Stimulated activated naive CD8-positive, alpha-beta T cell treated with anti-CD3 and anti-CD28 coated beads, Interleukin-15, Interleukin-2, amounts not matched to agents 100 ng/mL and 50 ng/mL, for 24 hours (primary cell): ENCODE data around the gene PRPH.
"Not testable (repeated sequence)": the region's sequence is repeated elsewhere in the genome, so short reads cannot be mapped to it uniquely, and the experiment has no call there.

ENCODE experiments used
- H3K27ac Mint-ChIP-seq: one replicate; pipeline ENCODE4 v1.8.0; 2021; ENCODE audit warnings: mild to moderate bottlenecking, mixed read lengths
- H3K27me3 Mint-ChIP-seq: one replicate; pipeline ENCODE4 v1.8.0; 2021; ENCODE audit warnings: mixed read lengths
- H3K36me3 Mint-ChIP-seq: one replicate; pipeline ENCODE4 v1.8.0; 2021; ENCODE audit warnings: low read depth, mixed read lengths
- H3K4me1 Mint-ChIP-seq: one replicate; pipeline ENCODE4 v1.8.0; 2021; ENCODE audit warnings: low read depth, mixed read lengths
- H3K4me3 Mint-ChIP-seq: one replicate; pipeline ENCODE4 v1.8.0; 2021; ENCODE audit warnings: mild to moderate bottlenecking, mixed read lengths
- H3K9me3 Mint-ChIP-seq: one replicate; pipeline ENCODE4 v1.8.0; 2021; ENCODE audit warnings: mixed read lengths

The PRPH gene

GRCh38 chr12:49310451-49311000 lies 15.6 kb downstream of the PRPH start:
- peaks cover 23% of the 10 kb centered on the region for H3K27me3 Mint-ChIP-seq
- not testable (repeated sequence) for H3K4me1 Mint-ChIP-seq, H3K9me3 Mint-ChIP-seq, H3K4me3 Mint-ChIP-seq, H3K36me3 Mint-ChIP-seq, H3K27ac Mint-ChIP-seq

- H3K4me3 Mint-ChIP-seq = no peak overlapping the region
- H3K4me1 Mint-ChIP-seq = no peaks in the 10 kb centered on the region
- H3K9me3 Mint-ChIP-seq = no peaks in the 10 kb centered on the region
- peaks cover 4% of the 10 kb centered on the region for H3K27me3 Mint-ChIP-seq
- H3K27ac Mint-ChIP-seq = no peak overlapping the region
- no peaks in the 10 kb centered on the region for H3K36me3 Mint-ChIP-seq
Observed at GRCh38 chr12:49314811-49315210, 19.9 kb downstream of the PRPH start.

- not testable (repeated sequence) for H3K27ac Mint-ChIP-seq, H3K36me3 Mint-ChIP-seq, H3K9me3 Mint-ChIP-seq, H3K4me3 Mint-ChIP-seq, H3K27me3 Mint-ChIP-seq
- H3K4me1 Mint-ChIP-seq = peaks cover 12% of the 10 kb centered on the region
Observed at GRCh38 chr12:49317118-49317517, 22.2 kb downstream of the PRPH start.

- not testable (repeated sequence) for H3K9me3 Mint-ChIP-seq, H3K36me3 Mint-ChIP-seq, H3K27ac Mint-ChIP-seq, H3K4me3 Mint-ChIP-seq, H3K27me3 Mint-ChIP-seq
- H3K4me1 Mint-ChIP-seq = peaks cover 23% of the 10 kb centered on the region
Observed at GRCh38 chr12:49320411-49321103, 25.6 kb downstream of the PRPH start.

GRCh38 chr12:49322367-49322707 lies 27.4 kb downstream of the PRPH start:
- H3K36me3 Mint-ChIP-seq = peaks cover 4% of the 10 kb centered on the region
- peak overlapping the region; percentile 97 for H3K27ac Mint-ChIP-seq
- H3K9me3 Mint-ChIP-seq = no peaks in the 10 kb centered on the region
- H3K4me3 Mint-ChIP-seq = peak overlapping the region; percentile 99
- H3K27me3 Mint-ChIP-seq = no peaks in the 10 kb centered on the region
- peaks cover 23% of the 10 kb centered on the region for H3K4me1 Mint-ChIP-seq

- no peaks in the 10 kb centered on the region for H3K9me3 Mint-ChIP-seq
- H3K4me3 Mint-ChIP-seq = peak within 1 kb of the TSS; percentile 99
- H3K27me3 Mint-ChIP-seq = no peaks in the 10 kb centered on the region
- peaks cover 23% of the 10 kb centered on the region for H3K4me1 Mint-ChIP-seq
- H3K36me3 Mint-ChIP-seq = peaks cover 7% of the 10 kb centered on the region
- H3K27ac Mint-ChIP-seq = peak within 1 kb of the TSS; percentile 97
Observed at GRCh38 chr12:49322708-49323523, 28.0 kb downstream of the PRPH start, which contains the start of gene TROAP. TSS of gene TROAP (plus strand) at chr12:49323255. CDS start at chr12:49323609, 354 bp downstream.

- Mint-ChIP-seq H3K36me3 (peaks cover 9% of the 10 kb centered on the region), H3K4me3 (peak overlapping the region; percentile 99), H3K9me3 (no peaks in the 10 kb centered on the region), H3K27me3 (no peaks in the 10 kb centered on the region), H3K4me1 (peaks cover 23% of the 10 kb centered on the region), H3K27ac (peak overlapping the region; percentile 97)
Observed at GRCh38 chr12:49323524-49324097, 28.7 kb downstream of the PRPH start.

GRCh38 chr12:49325606-49326005 lies 30.7 kb downstream of the PRPH start:
- Mint-ChIP-seq H3K27ac (no peak overlapping the region), H3K9me3 (no peaks in the 10 kb centered on the region), H3K4me3 (no peak overlapping the region), H3K4me1 (peaks cover 20% of the 10 kb centered on the region), H3K36me3 (peaks cover 16% of the 10 kb centered on the region), H3K27me3 (no peaks in the 10 kb centered on the region)

GRCh38 chr12:49327368-49327767 lies 32.4 kb downstream of the PRPH start:
- no peak overlapping the region for H3K4me3 Mint-ChIP-seq
- peaks cover 30% of the 10 kb centered on the region for H3K36me3 Mint-ChIP-seq
- H3K27me3 Mint-ChIP-seq = peaks cover 4% of the 10 kb centered on the region
- no peaks in the 10 kb centered on the region for H3K9me3 Mint-ChIP-seq
- H3K4me1 Mint-ChIP-seq = peaks cover 9% of the 10 kb centered on the region
- H3K27ac Mint-ChIP-seq = no peak overlapping the region

- Mint-ChIP-seq H3K9me3 (no peaks in the 10 kb centered on the region), H3K4me3 (no peak overlapping the region), H3K36me3 (peaks cover 30% of the 10 kb centered on the region), H3K27ac (no peak overlapping the region), H3K4me1 (peaks cover 4% of the 10 kb centered on the region), H3K27me3 (peaks cover 9% of the 10 kb centered on the region)
Observed at GRCh38 chr12:49327887-49328286, 32.9 kb downstream of the PRPH start.

GRCh38 chr12:49328816-49329215 lies 33.9 kb downstream of the PRPH start:
- no peaks in the 10 kb centered on the region for H3K9me3 Mint-ChIP-seq
- H3K27ac Mint-ChIP-seq = no peak overlapping the region
- peaks cover 15% of the 10 kb centered on the region for H3K27me3 Mint-ChIP-seq
- H3K4me3 Mint-ChIP-seq = no peak overlapping the region
- peaks cover 30% of the 10 kb centered on the region for H3K36me3 Mint-ChIP-seq
- H3K4me1 Mint-ChIP-seq = peaks cover 6% of the 10 kb centered on the region

GRCh38 chr12:49330032-49330619 lies 35.2 kb downstream of the PRPH start:
- H3K27me3 Mint-ChIP-seq = peaks cover 26% of the 10 kb centered on the region
- no peak overlapping the region for H3K27ac Mint-ChIP-seq
- peaks cover 30% of the 10 kb centered on the region for H3K36me3 Mint-ChIP-seq
- no peak overlapping the region for H3K4me3 Mint-ChIP-seq
- H3K9me3 Mint-ChIP-seq = no peaks in the 10 kb centered on the region
- H3K4me1 Mint-ChIP-seq = peaks cover 9% of the 10 kb centered on the region

- Mint-ChIP-seq H3K4me1 (peaks cover 9% of the 10 kb centered on the region), H3K9me3 (no peaks in the 10 kb centered on the region), H3K27ac (no peak overlapping the region), H3K4me3 (no peak overlapping the region), H3K36me3 (peaks cover 29% of the 10 kb centered on the region), H3K27me3 (peaks cover 33% of the 10 kb centered on the region)
Observed at GRCh38 chr12:49330631-49331379, 35.9 kb downstream of the PRPH start.
